GM19468 (cell line): ENCODE results near the gene NAALADL2.

Experiments used
- ATAC-seq: cut with Tn5 transposase; IDR thresholded peaks from one replicate; pipeline ENCODE4 v1.9.1; 2021; ENCODE audit warnings: mild to moderate bottlenecking, moderate library complexity, moderate number of reproducible peaks; ENCODE audit not compliant: unreplicated experiment; ENCODE audit errors: extremely low read depth

The NAALADL2 gene

DNA sequence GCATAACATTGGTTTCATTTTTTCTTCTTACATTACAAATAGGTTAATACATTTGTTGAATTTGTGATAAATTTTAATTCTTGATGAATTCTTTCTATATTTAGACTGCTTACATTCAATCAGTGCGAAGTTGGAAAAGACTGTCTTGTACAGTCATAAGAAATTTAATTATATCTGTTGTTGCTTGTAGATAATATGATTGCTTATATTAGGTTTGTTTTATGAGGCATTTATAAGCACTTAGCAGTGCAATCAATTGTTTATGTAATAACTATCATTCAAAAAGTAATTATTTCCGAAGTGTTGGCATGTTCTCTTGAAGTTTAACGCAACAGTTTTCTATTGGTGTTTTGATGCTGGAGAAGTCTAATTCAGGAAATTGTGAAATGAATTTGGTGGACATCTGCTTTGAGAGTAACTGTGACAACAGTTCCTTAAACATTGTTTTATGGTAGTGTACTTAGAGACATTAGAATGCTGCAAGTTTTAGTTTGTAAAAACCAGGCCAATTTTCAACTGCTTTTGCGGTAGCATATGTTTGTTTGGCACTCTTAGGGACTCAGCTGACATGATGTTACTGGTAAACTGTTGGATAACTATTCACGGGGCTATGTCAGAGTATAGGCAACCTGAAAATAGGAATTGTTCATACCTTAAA lies 99.7 kb downstream of the NAALADL2 start:
- no peak for ATAC-seq

GRCh38 chr3:174959556-174960065 lies 100.5 kb downstream of the NAALADL2 start:
- no peak for ATAC-seq

- ATAC-seq, result no peak
Observed at GRCh38 chr3:174960898-174961297, 101.8 kb downstream of the NAALADL2 start.

GRCh38 chr3:174973465-174973864 lies 114.3 kb downstream of the NAALADL2 start:
- no peak for ATAC-seq

DNA sequence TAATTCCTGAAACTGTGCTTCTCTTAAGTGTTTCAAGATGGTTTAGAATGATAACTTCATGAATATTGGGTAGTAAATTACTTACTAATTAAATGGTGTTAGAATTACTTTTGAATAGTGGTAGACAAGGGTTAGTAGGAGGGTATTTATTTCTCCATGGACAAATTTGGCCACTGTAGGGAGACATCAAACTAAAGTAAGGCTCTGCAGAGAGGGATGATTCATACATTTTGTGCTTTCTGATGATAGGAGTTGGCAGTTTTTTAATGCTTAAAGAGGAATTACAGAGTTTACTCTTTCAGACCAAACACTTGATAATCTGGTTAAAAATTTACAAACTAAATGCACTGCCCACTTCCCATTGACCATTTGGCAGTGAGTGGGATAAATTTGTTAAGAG lies 127.6 kb downstream of the NAALADL2 start:
- no peak for ATAC-seq

GRCh38 chr3:175001091-175001490 lies 142.0 kb downstream of the NAALADL2 start:
- ATAC-seq, result no peak

DNA sequence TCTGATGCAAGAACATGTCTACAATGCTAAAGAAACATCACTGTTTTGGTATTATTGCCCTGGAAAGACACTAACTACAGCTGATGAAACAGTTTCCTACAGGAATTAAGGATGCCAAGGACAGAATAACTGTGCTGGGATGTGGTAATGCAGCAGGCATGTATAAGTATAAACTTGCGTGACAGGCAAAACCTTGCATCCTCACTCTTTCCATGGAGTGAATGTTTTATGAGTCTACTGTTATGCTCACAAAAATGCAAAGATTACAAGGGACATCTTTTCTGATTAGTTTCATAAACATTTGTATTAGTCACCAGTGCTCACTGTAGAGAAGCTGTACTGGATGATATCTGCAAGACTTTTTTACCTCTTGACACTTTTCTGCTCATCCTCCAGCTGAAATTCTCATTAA lies 143.6 kb downstream of the NAALADL2 start:
- ATAC-seq, result no peak

- ATAC-seq, result no peak
Observed at GRCh38 chr3:175003590-175003989, 144.5 kb downstream of the NAALADL2 start.

DNA sequence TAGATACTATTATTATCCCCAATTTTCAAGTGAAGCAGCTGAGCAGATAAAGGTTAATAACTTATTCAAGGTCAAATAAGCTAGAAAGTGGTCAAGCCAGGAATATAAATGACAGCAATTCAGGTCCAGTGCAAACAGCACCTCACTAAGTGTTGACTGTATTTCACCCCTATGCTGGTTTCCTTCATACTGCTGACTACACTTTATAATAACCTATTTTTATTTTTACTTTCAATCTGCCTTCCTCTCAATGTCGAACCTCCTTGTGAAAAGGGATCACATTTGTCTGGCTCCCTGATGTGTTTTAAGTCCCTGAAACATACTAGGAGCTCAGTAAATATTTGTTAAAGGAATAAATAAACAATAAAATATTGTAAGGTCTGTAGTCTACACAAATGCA lies 146.1 kb downstream of the NAALADL2 start:
- no peak for ATAC-seq

DNA sequence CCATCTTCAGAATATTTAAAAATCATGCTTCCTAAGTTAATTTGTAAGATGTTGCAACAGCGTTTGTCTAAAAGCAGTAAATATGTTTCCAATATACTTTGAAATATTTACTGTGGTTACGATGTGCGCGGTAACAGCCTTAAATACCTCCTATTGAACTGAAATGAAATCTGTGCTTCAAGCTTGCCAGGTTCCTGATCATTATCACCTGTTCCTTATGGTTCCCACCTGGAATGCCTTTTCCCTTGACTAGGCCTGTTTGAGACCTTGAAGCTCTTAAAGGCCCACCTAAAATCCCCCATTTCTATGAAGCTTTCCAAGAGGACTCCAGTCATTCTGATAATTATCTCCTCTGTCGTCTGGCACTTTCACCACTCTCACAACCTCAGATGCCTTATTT lies 146.7 kb downstream of the NAALADL2 start:
- ATAC-seq, result no peak

DNA sequence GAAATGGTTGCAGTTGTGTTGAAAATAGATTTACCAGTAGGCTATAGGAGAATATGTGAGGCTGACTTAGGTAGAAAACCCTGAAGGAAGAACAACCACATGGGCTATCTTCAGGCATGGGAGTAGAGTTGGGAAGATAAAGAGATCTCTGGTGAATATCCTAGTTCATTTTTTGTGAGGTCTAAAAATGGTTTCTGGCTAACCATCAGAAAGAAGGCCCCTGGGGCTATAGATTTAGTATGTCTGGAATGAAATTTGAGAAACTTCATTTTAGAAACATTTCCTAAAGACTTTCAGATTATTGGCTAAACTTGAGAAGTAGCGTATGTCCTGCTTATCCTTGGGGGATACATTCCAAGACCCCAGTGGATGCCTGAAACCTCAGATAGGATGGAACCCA lies 148.2 kb downstream of the NAALADL2 start:
- no peak for ATAC-seq

DNA sequence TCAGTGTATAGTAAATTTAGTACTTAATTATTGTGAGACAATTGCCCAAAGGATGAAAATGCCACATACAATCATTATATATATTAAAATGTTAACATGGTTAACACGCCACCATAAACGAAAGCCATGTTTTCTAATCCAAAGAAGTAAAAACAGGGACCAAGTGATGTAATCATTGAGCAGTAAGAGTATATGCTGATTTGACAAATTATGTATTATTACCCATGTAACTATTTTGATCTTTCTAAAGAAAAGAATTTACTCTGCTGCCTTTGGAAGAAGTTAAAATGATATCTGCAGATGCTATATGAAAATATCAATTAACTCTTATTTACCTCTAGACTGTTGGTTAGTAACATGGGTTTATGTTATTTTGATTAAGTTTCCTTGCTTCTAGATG lies 150.2 kb downstream of the NAALADL2 start:
- ATAC-seq, result no peak

DNA sequence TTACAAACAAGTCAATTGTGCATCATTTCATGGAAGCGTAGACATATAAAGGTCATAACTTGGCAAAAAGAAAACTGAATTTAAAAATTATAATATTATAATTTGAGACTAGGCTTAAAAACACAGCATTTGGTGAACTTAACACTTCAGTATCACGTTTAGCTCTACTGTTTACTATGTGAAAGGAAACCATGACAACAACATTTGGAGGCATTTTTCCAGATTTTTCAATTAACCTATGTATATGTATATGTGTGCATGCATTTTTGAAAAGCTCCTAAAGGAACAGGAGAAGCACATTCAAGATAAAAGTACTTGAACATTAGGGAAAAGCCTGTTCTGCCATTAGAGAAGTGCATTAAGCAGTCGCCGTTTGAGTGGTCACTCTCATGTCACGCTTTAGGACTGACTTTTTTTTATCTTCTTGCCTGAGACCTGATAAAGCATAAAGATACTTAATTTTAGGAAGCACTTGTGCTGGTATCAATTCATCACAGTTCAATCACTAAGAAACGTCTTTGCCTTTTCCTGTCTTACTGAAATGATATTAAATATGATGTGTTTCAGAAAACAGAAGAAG lies 156.0 kb downstream of the NAALADL2 start:
- no peak for ATAC-seq

GRCh38 chr3:175018946-175019727 lies 160.0 kb downstream of the NAALADL2 start:
- ATAC-seq, result no peak

DNA sequence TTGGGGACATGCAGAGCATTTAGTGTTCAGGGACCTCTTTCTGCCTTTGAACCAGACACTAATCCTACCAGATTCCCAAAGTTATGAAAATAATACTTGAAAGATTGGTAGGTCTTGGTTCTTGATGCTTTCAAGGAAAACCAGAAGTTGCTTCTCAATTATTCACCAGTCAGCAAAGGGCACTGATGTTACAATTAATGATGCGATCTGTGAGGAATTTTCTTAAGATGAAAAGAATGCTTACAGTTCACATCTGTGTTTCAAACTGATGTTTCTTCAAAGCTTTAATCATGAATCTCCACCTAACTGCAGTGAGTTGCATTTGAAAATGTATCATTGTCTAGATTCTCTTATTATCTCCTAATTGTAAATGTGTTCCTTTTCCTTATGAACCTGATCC lies 161.0 kb downstream of the NAALADL2 start:
- ATAC-seq, result no peak

DNA sequence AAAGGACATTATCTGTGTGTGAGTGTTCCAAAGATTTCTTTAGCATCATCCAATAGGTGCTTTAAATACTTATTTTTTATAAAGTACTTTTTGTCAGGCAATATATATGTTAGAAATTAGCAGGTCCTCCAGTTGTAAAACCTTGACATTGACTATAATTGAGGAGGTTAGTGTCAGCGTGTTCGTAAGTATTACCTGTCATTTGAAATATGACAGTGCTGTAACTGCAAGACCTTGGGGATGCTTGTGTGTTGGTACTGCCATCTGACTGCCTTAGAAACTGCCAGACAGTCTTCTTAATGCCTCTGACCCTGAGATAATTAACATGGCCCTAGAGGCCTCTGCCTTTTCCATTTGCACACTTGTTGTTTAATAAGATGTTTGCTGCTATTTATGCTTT lies 170.7 kb downstream of the NAALADL2 start:
- no peak for ATAC-seq

DNA sequence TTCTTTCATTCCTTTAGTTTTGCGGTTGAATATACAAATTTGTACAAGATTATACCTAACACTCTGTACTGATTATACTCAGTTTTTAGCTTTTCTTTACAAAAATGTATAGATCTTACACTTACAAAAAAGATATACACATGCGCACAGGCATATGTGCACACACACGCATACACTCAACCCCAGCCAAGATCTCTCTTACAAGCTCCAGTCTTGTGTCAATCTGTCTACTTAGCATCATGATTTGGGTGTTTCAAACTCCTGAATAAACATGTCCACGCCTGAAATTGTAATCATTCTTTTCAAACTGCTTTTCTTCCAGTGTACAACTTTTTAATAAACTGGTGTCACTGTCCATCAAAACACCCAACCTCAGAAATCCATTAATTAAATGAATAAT lies 180.7 kb downstream of the NAALADL2 start:
- ATAC-seq, result no peak

DNA sequence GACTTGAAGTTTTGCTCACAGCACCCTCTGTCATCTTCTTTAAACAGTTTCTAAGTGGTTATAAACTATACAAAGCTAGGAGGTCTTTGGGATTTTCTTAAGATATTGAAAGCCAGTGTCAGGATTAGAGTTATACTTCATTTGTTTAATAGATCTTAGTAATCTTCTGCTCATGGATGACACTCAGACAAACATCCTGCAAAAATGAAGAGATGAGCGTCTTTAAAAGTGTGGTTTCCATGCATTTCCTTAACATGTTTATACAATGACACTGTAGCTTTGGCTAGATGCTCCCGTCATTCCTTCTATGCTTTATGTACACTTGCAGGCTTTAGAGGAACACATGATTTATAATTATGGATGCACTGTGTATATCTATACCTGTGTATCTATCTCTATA lies 182.2 kb downstream of the NAALADL2 start:
- no peak for ATAC-seq

DNA sequence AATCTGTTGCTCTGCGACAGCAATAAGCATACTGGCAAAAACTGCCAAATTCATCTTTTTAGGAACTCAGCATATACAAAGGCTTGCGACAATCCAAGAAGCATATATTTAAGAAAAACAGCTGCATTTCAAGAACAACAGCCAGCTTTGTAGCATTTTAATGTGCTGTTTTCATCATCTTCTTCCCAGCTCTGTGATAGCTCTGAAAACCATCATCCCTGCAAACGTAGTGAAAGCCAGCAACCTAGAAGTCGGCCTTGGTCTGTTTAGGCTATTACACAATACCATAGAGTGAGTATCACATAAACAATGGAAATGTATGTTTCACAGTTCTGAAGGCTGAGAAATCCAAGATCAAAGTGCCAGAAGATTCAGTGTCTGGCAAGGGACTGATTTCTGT lies 187.5 kb downstream of the NAALADL2 start:
- ATAC-seq, result no peak

- no peak for ATAC-seq
Observed at GRCh38 chr3:175047786-175048185, 188.7 kb downstream of the NAALADL2 start.

DNA sequence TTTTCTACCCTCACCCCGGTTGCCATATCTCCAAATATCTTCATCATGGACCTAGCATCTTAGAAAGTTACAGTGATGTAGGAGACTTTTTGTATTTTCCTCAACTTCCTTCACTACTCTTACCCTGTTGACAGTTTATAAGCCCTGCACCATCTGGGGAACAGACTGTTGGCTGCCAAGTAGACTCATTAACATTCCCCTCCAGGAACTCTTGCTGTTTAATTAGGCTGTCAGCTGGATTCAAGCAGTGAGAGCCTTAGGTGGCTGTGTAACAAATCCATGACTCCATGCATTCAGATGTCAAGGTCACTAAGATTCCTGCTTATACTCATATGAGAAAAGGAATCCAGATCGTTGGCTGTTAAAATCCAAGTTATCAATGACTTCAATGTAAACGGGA lies 198.3 kb downstream of the NAALADL2 start:
- no peak for ATAC-seq
